ENCODE measurements around the gene NSMF.

NSMF gene, protein sequence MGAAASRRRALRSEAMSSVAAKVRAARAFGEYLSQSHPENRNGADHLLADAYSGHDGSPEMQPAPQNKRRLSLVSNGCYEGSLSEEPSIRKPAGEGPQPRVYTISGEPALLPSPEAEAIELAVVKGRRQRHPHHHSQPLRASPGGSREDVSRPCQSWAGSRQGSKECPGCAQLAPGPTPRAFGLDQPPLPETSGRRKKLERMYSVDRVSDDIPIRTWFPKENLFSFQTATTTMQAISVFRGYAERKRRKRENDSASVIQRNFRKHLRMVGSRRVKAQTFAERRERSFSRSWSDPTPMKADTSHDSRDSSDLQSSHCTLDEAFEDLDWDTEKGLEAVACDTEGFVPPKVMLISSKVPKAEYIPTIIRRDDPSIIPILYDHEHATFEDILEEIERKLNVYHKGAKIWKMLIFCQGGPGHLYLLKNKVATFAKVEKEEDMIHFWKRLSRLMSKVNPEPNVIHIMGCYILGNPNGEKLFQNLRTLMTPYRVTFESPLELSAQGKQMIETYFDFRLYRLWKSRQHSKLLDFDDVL

DNA sequence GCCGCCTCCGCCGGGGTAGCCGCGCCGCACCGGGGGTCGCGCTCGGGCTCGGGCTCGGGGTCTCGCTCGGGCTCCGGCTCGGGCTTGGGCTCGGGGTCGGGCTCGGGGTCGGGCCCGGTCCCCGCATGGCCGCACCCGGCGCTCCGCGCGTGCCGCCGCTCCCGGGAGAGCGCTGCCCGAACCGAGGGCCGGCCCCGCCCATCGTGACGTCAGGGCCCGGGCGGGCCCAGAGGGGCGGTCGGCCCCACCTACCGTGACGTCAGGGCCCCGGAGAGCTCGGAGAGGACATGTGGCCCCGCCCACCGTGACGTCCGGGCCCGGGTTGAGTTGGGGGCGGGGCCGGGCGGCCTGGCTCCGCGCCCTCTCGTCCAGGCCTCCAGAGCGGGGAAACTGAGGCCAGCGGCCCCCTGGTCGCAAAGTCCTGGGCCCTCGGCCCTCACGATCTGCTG lies at the start of gene NSMF:
Gene NSMF, minus strand, starts transcription at position 183 of the 449 bp plus-strand sequence. CDS start 232 bp downstream, outside the sequence.
- DNase-seq, result peak; percentile 67 to 92

DNA sequence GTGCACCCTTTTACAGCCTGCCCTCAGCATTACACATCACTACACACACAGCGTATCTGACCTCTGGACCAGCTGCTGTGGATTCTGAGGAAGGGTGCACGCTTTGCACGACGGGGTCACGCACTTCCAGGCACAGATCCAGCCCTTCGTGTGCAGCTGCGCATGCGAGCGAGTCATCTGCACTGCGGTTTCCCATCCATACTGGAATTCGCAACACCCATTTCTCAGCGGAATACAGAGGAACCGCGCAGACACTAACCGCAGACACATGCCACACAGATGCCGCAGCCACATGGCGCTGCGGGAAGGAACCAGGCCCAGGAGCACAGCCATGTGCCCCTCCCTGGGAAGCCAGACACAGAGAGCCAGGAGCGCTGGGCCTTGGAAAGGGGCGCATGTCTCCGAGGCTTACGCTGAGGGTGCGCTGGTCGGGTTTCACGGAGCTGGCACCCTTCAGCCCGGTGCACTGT lies 47.6 kb upstream of the NSMF start:
- DNase-seq, result no peak

DNA sequence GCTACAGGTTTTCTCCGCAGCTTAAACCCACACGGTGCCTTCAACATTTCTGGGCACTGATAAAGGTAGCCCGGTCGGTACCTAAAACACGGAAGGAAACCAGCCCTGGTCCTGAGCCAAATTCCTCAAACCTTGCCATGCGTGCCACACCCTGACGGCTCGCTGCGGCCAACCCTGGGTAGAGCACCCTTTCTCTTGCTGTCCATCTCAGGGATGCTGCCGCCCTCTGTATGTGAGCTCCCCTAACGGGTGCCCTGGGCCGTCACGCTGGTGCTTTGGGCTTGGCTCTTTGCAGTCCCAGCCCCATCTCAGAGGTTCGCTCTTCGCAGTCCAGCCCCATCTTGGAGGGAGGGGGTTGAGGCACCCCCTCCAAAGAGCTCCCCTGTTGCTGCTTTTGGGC lies 47.1 kb upstream of the NSMF start:
- no peak for DNase-seq

DNA sequence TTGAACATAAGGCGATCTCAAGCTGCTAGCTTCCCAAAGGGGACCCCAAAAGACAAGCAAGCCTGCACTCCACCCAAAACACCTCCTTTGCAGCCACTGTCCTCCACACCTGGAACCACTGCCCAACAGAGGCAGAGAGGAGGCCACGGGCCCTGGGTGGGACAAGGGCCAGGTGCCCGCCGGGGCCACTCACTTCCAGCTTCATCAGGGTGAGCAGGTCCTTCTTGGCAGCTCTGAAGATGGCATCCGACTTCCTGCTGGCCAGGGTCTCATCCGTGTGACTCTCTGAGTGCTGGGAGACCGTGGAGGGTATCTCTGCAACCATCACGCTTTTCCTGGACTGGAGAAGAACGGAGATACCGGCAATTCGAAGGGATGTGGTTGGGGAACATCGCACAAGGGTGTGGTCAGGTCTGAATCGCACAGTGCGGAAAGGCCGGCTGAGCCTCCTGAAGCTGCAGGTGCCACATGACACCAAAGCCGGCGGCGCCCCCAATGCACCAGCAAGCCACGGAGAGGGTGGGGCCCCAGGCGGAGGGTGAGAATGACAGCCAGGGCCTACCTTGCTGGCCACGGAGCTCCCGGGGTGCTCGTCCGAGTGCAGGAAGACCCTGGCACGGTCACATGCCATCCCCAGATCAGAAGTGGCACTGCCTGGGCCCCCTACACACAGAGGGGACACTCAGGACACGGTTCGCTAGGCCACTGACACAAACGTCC lies 46.4 kb upstream of the NSMF start:
- DNase-seq, result no peak

DNA sequence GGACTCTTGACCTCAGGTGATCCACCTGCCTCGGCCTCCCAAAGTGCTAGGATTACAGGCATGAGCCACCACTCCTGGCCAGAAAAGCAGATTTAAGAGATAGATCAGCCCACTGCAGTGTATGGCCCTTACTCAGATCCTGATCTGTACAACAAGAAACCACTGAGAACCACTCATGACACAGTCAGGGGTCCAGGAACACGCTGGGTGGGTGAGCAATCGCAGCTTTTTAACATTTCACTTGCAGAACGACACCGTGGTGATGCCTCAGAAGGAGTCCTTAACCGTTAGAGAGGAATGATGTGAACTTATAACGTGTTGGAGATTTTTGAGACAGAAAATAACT lies 45.3 kb upstream of the NSMF start:
- DNase-seq, result no peak

DNA sequence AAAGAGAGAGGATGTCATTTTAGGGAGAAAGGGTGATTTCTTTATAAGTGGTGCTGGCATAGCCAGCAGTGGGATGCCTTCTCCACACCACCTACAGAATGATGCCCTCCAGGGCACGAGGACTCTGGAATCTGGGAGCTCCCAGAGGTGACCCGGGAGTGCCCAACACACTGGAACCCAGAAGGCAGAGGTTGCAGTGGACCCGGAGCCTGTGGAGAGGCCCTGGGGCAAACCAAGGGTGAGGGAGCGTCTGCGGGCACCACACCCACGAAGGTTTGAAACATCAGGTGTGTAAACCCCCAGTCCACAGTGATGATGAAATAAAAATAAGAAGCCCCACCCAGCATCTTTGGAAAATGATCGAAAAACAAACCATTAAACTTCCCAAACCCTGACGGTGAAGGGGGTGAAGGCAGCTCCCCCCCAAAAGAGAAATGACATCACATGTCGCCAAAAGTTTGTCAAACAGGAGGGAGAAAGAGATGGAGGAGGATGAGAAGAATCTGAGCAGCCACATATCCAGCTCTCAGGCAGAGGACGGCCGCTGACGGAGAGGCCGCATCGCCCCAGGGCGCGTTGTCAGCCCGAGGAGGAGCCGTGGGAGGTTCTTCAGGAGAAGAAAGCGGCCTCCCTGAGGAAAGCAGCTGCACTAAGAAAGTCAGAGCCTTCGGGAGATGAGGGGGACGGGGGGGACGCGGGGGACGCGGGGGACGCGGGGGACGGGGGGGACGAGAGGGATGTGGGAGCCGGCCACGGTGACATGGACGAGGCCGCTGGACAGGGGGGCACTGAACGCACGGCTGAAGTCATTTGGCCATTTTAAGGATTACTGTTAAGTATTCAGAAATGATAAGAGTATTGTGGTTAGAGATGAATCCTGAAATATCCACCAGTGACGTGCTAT lies 43.1 kb upstream of the NSMF start:
- DNase-seq, result peak in 1 of 2 experiments; percentile 24

DNA sequence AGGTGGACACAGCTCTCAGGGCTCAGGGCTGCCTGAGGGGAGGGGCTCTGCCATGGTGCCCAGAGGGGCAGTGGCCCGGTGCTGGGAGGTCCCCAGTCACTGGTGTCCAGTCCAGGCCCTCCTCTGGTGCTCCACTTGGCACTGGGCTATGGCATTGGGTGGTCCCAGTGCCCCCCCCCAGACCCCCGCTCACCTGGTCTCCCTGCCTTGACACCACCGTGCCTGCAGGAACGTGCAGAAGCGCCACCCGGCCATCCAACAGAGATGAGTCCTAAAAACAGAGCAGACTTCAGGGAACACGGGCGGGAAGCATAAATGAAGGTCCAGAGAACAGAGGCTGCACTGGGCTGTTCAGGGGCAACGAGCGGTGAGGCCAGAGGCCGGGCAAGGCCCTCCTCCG lies 42.3 kb upstream of the NSMF start:
- no peak for DNase-seq

DNA sequence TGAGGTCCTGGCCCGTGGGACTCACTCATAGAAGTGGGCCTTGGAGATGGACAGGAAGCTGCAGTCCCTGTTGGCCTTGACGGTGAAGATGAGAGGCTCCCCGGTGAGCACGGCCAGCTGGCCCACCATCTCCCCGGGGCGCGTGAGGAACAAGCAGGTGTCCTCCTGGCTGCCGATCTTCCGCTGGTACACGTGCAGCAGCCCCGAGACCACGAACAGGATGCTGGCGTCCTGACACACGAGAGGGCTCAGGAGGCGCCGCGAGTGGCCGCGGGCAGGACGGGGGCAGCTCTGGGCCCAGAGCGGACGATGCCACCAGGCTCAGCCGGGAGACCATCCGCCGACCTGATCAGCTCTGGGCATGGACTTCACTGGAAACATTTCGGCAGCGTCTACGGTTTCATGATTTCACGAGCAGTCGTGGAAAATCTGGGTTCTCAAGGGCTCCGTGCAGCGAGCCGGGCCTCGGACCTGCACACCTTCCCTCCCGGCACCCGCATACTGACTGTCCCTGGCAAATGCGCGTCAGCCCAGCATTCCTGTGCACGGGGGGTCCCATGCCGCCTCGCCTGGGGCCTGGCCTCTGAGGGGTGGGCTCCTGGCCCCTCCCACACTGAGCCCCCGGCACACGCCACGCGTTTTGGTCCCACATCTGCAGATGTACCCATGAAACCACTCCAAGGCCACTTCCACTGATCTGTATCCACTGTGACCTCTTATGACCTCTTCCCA lies 41.7 kb upstream of the NSMF start:
- DNase-seq, result no peak

DNA sequence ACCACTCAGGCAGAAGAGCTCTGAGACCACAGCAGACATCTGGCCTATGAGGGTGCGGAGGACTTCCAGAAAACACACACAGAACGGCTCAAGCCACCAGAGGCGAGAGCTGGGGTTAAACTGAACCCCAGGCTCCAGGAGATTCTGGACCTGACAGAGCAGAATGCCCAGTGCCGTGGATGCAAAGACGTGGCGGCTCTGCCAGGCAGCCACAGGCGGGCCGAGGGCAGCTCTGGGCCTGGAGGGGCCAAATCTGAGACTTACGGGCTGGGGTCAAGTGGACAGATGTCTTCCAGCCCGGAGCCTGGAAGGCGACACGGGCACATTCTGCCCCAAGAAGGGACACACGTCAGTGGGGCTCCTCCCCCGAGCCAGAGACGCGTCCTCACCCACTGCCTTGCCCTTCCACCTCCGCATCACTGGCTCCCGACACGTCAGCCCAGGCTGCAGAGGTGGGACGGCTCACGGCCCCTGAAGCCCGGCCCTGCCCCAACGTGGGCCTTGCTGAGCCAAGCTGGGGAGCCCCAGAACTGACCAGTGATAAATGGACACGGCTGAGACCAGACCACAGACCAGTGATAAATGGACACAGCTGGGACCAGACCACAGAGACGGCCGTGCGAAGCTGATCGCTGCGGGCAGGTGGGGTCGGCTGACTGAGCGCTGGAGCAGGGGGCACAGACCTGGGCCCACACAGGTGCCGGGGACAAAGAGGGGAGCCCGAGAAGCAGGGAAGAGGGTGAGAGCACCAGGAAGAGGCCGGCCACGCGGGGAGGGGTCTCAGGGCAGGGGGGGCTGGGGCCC lies 40.9 kb upstream of the NSMF start:
- no peak for DNase-seq

DNA sequence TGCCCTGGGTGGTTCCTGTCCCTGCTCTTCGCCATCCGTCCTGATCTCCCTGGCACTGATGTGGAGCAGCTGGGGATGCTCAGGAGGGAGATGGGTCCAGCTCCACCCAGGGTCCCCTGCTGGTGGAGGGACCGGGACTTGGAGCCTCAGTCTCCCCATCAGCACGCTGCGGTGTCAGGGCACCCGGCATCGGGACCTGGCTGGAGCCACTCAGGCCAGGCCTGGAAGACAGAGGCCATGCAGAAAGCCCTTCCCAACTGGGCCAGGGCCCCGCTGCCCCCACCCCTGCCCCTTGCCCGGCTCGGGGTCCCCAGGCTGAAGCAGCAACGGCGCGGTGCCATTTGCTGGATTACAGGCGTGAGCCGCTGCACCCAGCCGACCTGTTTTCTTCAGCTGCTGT lies 40.3 kb upstream of the NSMF start:
- DNase-seq, result no peak

DNA sequence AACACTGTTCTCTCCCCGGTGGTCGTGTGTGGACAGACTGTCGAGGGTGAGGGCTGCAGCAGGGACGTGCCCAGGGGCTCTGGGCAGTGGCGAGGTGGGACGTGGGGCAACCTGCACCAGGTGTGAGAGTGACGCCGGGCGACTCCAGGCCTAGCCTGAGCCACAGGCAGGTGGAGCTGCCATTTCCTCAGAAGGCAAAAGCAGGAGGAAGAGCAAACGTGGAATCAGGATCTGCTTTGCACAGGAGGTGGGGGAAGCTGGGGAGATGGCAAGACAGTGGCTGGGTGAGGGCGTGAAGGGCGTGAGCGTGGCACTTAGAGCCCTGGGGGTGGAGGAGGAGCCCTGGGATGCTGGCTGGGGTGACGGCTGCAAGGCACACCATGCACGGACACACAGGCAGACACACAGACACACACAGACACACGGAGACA lies 39.6 kb upstream of the NSMF start:
- DNase-seq, result no peak

DNA sequence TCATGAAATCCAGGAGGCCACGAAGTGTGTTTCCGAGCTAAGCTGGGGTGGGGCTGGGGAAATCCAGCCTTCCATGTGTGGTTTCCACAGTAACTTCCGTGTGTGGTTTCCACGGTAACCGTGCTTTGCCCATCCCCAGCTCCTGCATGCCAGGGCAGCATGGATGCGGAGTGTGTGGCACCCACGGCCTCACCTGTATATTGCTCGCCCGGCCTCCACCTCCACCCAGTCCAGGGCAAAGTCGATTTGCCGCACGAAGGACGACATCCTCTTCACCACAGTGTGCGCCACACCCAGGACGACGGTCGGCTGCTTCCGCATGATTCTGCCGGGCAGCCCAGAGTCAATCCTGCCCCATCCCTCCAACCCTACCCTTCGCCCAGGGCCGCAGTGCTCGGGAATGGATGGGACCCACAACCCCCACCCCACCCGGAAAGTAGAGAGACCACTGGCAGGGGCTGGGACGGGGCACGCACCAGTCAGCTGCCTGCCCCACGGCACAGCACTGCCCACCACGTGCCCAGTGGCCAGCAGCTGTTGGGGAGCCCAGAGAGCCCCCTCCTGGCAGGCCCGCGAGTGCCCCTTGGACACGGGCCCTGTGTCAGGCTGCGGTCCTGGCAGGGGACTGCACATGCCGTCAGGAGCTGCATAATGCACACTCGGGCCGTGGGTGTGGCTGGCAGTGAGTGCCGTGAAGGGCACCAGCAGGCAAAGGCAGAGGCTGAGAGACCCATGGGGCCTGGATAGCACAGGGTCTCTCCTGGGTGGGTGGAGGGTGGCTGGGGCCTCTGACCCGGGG lies 39.0 kb upstream of the NSMF start:
- DNase-seq, result no peak

DNA sequence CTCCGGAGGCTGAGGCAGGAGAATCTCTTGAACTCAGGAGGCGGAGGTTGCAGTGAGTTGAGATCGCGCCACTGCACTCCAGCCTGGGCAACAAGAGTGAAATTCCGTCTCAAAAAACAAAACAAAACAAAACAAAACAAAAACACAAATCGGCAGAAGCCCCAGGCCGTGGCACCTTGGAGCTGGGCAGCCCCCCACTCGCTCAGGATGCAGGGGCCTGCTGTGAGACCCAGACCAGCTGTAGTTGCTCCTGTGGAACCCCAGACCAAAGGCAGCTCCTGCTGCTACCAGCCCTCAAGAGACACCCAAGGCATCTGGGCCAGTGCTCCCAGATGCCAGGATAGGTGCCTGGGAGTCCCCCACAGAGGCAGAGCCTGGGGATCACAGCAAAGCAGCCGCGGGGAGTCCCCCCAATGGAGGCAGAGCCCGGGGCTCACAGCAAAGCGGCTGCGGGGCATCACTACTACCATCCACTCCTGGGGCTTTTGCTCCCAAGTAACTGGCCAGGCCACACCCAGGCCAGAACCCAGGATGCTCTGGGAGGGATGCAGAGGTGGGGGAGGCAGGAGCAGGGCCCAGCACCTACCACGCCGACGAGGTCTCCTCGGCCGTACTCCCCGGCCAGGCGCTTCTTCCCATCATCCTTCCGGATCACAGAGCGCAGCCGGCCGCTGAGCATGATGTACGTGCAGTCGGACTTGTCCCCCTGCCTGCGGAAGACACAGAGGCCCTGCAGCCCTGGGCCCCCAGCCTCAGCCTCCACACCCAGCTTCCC lies 37.7 kb upstream of the NSMF start:
- DNase-seq, result no peak

DNA sequence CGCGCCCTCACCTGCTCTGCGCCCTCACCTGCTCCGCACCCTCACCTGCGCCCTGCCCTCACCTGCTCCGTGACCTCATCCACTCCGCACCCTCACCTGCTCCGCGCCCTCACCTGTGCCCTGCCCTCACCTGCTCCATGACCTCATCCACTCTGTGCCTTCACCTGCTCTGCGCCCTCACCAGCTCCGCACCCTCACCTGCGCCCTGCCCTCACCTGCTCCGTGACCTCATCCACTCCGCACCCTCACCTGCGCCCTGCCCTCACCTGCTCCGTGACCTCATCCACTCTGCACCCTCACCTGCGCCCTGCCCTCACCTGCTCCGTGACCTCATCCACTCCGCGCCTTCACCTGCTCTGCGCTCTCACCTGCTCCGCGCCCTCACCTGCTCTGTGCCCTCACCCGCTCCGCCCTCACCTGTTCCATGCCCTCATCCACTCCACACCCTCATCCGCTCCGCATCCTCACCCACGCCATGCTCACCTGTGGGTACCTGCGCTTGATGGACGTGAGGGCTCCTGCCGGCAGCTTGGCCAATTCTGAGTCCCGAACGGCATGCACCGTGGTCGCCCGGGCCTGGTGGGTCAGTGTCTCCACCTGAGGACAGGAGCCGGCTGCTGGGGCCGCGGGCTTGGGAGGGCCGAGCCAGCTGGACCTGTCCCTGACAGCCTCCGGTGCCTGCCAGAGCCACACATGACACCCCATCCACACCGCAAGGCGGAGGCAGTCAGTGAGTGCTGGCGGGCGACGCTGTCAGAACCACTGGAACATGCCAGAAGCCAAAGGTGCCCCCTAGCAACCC lies 35.6 kb upstream of the NSMF start:
- no peak for DNase-seq

DNA sequence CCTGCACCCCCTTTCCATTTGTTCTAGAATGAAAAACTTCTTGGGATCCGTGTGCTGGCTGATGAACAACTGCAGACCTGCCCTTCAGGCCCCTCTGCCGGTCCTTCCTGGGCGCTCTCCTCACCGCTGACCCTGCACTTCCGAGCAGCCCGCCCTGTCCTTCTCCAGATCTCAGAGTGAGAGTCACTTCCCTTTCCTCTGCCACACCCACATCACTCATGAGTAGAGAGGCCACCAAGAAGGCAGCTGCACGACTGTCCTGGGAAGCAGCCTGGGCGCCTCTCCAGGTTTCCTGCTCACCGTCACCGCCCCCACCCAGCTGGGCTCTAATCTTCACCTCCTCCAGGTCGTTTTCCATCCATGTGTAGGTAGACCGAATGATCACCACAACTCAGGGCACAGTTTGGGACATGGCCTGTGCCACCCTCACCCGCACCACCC lies 35.0 kb upstream of the NSMF start:
- DNase-seq, result no peak

DNA sequence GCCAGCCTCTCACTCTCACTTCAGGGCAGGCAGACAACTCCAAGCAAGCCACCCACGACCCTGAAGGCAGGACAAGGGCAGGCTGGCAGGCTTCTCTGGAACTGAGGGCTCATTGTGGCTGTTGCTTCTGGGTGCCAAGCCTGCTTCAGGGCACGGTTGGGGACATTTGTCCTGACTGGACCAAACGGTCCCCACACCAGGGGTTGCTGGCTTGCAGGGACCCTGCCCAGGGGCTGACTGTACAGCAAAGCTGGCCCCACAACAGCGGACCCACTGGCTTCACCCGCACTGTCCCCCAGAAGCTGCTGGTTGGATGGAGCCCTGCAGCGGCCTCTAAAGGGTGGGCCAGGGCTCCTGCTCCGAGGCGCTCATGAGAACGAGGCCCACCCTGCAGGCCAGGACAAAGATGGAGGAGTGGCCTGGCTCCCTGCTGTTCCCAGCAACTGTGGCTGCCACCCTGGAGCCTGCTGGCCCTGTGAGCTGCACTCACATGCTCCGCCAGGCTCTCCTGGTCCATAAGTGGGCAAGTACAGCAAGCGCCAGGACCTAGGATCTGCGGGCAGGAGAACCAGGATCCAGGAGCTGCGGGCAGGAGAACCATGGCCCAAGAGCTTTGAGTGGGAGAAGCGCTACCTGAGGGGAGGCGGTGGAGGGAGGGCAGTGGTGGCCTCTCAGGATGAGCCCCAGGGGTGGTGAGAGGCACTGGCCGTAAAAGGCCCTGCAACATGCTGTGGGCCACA lies 34.4 kb upstream of the NSMF start:
- no peak for DNase-seq

DNA sequence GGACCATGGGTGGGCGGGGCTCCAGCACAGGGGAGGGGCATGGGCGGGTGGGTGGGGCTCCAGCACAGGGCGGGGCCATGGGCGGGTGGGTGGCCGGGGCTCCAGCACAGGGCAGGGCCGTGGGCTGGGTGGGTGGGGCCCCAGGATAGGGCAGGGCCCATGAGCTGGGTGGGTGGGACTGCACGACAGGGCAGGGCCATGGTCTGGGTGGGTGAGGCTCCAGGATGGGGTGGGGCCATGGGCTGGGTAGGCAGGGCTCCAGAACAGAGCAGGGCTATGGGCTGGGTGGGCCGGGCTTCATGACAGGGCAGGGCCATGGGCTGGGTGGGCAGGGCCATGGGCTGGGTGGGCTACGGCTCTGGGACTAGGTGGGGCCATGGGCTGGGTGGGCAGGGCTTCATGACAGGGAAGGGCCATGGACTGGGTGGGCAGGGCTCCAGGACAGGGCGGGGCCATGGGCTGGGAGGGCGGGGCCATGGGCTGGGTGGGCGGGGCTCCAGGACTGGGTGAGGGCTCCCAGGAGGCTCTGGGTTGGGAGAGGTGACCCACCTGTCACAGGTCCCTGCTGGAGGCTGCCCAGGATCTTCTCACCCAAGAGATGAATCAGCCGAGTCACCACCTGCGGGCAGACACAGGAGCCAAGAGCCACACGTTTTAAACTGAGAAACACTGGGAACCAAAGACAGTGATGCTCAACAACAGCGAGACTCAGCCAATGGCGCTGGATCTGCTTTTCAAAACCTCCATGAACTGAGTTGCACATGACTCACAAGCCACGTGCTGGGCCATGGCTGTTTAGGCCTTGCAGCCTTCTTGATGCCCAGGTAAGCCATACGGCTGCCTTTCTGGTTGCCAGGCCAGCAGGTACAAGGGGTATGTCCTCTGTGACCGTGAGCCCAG lies 33.6 kb upstream of the NSMF start:
- DNase-seq, result no peak
